ENCODE results near the gene TP53I13. TPM values are rescaled to one million over a fixed set of nuclear protein-coding genes. Genes with fewer than 3 reads are reported as not detected.

The TP53I13 gene
- total and polyA plus RNA-seq, 2 of the 13 experiments (the other 11 are each of a cell fraction or from before 2014, with no cell fraction given), result 16.9 to 25.7 TPM

DNA sequence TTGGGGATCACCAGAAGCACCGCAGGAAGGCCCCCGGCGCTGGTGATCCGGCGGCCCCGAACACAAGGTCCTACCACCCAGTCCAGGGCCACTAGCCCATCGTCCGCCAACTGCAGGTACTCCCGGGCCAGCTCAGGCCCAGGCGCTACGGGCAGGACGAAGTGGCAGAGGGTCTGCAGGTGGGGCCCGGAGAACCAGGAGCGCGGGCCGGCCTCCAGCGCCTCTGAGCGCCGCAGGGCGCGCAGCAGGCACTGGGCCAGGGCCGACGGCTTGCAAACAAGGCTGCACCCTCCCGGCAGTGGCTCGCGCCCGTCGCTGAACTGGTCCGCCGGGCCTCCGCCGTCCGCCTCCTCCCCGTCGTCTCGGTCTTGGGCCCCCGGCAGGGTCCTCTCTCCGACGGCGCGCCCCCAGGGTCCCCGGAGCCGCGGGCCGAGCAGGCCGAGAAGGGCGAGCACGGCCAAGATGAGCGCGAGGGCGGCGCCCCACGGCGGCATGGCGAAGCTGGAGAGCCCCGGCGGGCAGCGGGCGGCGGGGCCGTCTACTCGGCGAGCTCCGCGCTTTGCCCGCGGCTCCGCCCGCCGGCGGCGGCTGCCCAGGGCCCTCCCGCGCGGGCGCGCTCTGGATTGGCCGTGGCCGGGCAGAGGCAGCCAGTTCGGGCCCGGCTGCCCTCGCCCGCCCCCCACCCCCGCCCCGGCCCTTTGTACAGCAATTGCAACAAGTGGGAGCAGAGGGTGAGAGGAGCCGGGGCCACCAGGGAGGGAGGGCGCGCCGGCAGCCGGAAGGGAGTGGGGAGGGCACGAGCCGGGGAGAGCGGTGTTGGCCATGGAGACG, 1.8 kb upstream of the TP53I13 start, which contains the start of gene ABHD15 (continued):
- TF ChIP-seq, protein P1, sequence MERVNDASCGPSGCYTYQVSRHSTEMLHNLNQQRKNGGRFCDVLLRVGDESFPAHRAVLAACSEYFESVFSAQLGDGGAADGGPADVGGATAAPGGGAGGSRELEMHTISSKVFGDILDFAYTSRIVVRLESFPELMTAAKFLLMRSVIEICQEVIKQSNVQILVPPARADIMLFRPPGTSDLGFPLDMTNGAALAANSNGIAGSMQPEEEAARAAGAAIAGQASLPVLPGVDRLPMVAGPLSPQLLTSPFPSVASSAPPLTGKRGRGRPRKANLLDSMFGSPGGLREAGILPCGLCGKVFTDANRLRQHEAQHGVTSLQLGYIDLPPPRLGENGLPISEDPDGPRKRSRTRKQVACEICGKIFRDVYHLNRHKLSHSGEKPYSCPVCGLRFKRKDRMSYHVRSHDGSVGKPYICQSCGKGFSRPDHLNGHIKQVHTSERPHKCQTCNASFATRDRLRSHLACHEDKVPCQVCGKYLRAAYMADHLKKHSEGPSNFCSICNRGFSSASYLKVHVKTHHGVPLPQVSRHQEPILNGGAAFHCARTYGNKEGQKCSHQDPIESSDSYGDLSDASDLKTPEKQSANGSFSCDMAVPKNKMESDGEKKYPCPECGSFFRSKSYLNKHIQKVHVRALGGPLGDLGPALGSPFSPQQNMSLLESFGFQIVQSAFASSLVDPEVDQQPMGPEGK (CRISPR knock-in tag; IDR thresholded peaks at IDR 0.05), result peak; percentile 64
- TF ChIP-seq SNAPC2 (CRISPR knock-in tag; IDR thresholded peaks at IDR 0.05) (peak; percentile 24; the same call in 1 of the 2 replicates), KDM4B (CRISPR knock-in tag; IDR thresholded peaks at IDR 0.05) (0 out of 2 replicates have a peak, but pooled peaks have one; percentile 2), SIN3A (IDR thresholded peaks at IDR 0.05; ENCODE audit: borderline replicate concordance, low read depth, low read length) (peak; percentile 36; the same call in 1 of the 2 replicates), ATF1 (CRISPR knock-in tag; IDR thresholded peaks at IDR 0.05) (no peak), MXI1 (IDR thresholded peaks at IDR 0.05; ENCODE audit: borderline replicate concordance, low read depth, low read length) (peak; percentile 35; the same call in 1 of the 3 replicates), ZNF234 (CRISPR knock-in tag; conservative IDR thresholded peaks at IDR 0.05) (peak; percentile 79), MAZ (IDR thresholded peaks at IDR 0.05; ENCODE audit: borderline replicate concordance, low read depth, low read length) (no peak), MAZ (CRISPR knock-in tag; IDR thresholded peaks at IDR 0.05; ENCODE audit: low read depth) (peak; percentile 68), ZMYM3 (CRISPR knock-in tag; IDR thresholded peaks at IDR 0.05) (no peak), SOX5 (CRISPR knock-in tag; IDR thresholded peaks at IDR 0.05; ENCODE audit: borderline replicate concordance) (no peak), YEATS4 (CRISPR knock-in tag; IDR thresholded peaks at IDR 0.05; ENCODE audit: borderline replicate concordance) (peak; percentile 17; the same call in 1 of the 2 replicates), MYNN (CRISPR knock-in tag; IDR thresholded peaks at IDR 0.05; ENCODE audit: low read depth) (0 out of 2 replicates have a peak, but pooled peaks have one; percentile 41)
- TF ChIP-seq, protein P2, sequence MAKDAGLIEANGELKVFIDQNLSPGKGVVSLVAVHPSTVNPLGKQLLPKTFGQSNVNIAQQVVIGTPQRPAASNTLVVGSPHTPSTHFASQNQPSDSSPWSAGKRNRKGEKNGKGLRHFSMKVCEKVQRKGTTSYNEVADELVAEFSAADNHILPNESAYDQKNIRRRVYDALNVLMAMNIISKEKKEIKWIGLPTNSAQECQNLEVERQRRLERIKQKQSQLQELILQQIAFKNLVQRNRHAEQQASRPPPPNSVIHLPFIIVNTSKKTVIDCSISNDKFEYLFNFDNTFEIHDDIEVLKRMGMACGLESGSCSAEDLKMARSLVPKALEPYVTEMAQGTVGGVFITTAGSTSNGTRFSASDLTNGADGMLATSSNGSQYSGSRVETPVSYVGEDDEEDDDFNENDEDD (CRISPR knock-in tag; IDR thresholded peaks at IDR 0.05; ENCODE audit: borderline replicate concordance), result no peak
- TF ChIP-seq, protein P3, sequence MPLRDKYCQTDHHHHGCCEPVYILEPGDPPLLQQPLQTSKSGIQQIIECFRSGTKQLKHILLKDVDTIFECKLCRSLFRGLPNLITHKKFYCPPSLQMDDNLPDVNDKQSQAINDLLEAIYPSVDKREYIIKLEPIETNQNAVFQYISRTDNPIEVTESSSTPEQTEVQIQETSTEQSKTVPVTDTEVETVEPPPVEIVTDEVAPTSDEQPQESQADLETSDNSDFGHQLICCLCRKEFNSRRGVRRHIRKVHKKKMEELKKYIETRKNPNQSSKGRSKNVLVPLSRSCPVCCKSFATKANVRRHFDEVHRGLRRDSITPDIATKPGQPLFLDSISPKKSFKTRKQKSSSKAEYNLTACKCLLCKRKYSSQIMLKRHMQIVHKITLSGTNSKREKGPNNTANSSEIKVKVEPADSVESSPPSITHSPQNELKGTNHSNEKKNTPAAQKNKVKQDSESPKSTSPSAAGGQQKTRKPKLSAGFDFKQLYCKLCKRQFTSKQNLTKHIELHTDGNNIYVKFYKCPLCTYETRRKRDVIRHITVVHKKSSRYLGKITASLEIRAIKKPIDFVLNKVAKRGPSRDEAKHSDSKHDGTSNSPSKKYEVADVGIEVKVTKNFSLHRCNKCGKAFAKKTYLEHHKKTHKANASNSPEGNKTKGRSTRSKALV (CRISPR knock-in tag; IDR thresholded peaks at IDR 0.05), result peak; percentile 96; the same call in 1 of the 2 replicates
- TF ChIP-seq, protein P4, sequence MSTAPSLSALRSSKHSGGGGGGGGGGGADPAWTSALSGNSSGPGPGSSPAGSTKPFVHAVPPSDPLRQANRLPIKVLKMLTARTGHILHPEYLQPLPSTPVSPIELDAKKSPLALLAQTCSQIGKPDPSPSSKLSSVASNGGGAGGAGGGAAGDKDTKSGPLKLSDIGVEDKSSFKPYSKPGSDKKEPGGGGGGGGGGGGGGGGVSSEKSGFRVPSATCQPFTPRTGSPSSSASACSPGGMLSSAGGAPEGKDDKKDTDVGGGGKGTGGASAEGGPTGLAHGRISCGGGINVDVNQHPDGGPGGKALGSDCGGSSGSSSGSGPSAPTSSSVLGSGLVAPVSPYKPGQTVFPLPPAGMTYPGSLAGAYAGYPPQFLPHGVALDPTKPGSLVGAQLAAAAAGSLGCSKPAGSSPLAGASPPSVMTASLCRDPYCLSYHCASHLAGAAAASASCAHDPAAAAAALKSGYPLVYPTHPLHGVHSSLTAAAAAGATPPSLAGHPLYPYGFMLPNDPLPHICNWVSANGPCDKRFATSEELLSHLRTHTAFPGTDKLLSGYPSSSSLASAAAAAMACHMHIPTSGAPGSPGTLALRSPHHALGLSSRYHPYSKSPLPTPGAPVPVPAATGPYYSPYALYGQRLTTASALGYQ (CRISPR knock-in tag; IDR thresholded peaks at IDR 0.05), result 0 out of 2 replicates have a peak, but pooled peaks have one; percentile 35
- TF ChIP-seq, protein P5, sequence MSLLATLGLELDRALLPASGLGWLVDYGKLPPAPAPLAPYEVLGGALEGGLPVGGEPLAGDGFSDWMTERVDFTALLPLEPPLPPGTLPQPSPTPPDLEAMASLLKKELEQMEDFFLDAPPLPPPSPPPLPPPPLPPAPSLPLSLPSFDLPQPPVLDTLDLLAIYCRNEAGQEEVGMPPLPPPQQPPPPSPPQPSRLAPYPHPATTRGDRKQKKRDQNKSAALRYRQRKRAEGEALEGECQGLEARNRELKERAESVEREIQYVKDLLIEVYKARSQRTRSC (CRISPR knock-in tag; IDR thresholded peaks at IDR 0.05; ENCODE audit: low read depth), result no peak
- TF ChIP-seq, protein P6, sequence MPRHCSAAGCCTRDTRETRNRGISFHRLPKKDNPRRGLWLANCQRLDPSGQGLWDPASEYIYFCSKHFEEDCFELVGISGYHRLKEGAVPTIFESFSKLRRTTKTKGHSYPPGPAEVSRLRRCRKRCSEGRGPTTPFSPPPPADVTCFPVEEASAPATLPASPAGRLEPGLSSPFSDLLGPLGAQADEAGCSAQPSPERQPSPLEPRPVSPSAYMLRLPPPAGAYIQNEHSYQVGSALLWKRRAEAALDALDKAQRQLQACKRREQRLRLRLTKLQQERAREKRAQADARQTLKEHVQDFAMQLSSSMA (CRISPR knock-in tag; IDR thresholded peaks at IDR 0.05), result peak; percentile 74; the same call in 1 of the 2 replicates

Data from HepG2 (cell line).